K562 (cell line): Measurements from ENCODE around the gene TMEM63A. TPM values are rescaled to one million over a fixed set of nuclear protein-coding genes. Genes with fewer than 3 reads are reported as not detected.

Experiments used
- FOXJ2 ChIP-seq: fragments of 200-800 bp; sonication (Bioruptor generic); IDR thresholded peaks from 2 replicates; pipeline ENCODE4 v1.6.1; 2016; ENCODE audit warnings: missing genetic modification characterization, missing compliant biosample characterization
- FOXO4 ChIP-seq: fragments of 450-650 bp; formaldehyde crosslinking; IDR thresholded peaks from 2 replicates; pipeline ENCODE4 v1.4.0; 2020; ENCODE audit warnings: mild to moderate bottlenecking, moderate library complexity
- GMEB1 ChIP-seq: fragments of 250-450 bp; sonication (Bioruptor Pico); IDR thresholded peaks from 2 replicates; pipeline ENCODE4 v1.4.0; 2020; ENCODE audit warnings: mild to moderate bottlenecking
- HMGXB4 ChIP-seq: sonication (generic); formaldehyde crosslinking; IDR thresholded peaks from 2 replicates; pipeline ENCODE4 v1.8.1; 2023; ENCODE audit warnings: mild to moderate bottlenecking, missing genetic modification reagents
- KAT7 ChIP-seq: sonication (generic); formaldehyde crosslinking; IDR thresholded peaks from 2 replicates; pipeline ENCODE4 v1.8.0; 2022; ENCODE audit warnings: missing genetic modification reagents, mild to moderate bottlenecking, borderline replicate concordance
- MED1 ChIP-seq: sonication (generic); formaldehyde crosslinking; IDR thresholded peaks from 2 replicates; pipeline ENCODE4 v1.8.1; 2023; ENCODE audit warnings: missing genetic modification reagents, borderline replicate concordance
- NFXL1 ChIP-seq: fragments of 450-650 bp; formaldehyde crosslinking; IDR thresholded peaks from 2 replicates; pipeline ENCODE4 v1.4.0; 2021; ENCODE audit warnings: mild to moderate bottlenecking
- RAD21 ChIP-seq, 2 experiments: fragments of 250-450 bp in 1 of 2; fragments of 450-650 bp in 1 of 2; sonication (Bioruptor Pico) in 1 of 2; formaldehyde crosslinking in 1 of 2; IDR thresholded peaks in 1 of 2; conservative IDR thresholded peaks in 1 of 2; 2 replicates each; pipeline versions ENCODE4 v1.4.0 to v1.8.0; 2020 to 2022; ENCODE audit warnings: mild to moderate bottlenecking in 2 of 2, moderate library complexity in 1 of 2
- RBBP5 ChIP-seq: fragments of 200-600 bp; sonication (generic); IDR thresholded peaks from 2 replicates; pipeline ENCODE4 v1.6.1; 2012; ENCODE audit warnings: borderline replicate concordance, mild to moderate bottlenecking, low read length, control low read depth, inconsistent platforms; ENCODE audit not compliant: insufficient read depth, poor library complexity, severe bottlenecking
- SRSF3 ChIP-seq: fragments of 200-400 bp; formaldehyde crosslinking; IDR thresholded peaks from 2 replicates; pipeline ENCODE4 v1.6.1; 2016; ENCODE audit warnings: mild to moderate bottlenecking, low read length, moderate library complexity; ENCODE audit not compliant: insufficient read depth
- TARDBP ChIP-seq: fragments of 450-650 bp; IDR thresholded peaks from 2 replicates; pipeline ENCODE4 v1.6.1; 2016
- THRB ChIP-seq: fragments of 450-650 bp; formaldehyde crosslinking; conservative IDR thresholded peaks from 2 replicates; pipeline ENCODE4 v1.4.0; 2022; ENCODE audit warnings: mild to moderate bottlenecking, missing genetic modification characterization
- ZNF24 ChIP-seq: fragments of 450-650 bp; IDR thresholded peaks from 2 replicates; pipeline ENCODE4 v1.6.1; 2016
- ZNF311 ChIP-seq: fragments of 250-450 bp; sonication (Bioruptor Pico); IDR thresholded peaks from 2 replicates; pipeline ENCODE4 v1.4.0; 2020; ENCODE audit warnings: mild to moderate bottlenecking, moderate library complexity
- ZNF551 ChIP-seq: fragments of 250-450 bp; sonication (Bioruptor Pico); IDR thresholded peaks from 2 replicates; pipeline ENCODE4 v1.5.0; 2021; ENCODE audit warnings: mild to moderate bottlenecking, moderate library complexity
- polyA plus RNA-seq, 8 experiments: library from polyadenylated mRNA; depleted of rRNA in 4 of 8; stranded (reverse) in 5 of 8; unstranded in 3 of 8; fragments of >200 nt; fragmentation: Nextera tagmentation in 2 of 8; fragmentation: Illumina TruSeq in 1 of 8; extraction: Ambion mirVana in 2 of 8; extraction: Trizol in 1 of 8; gene quantifications; 2 replicates each; pipeline versions ENCODE4 v1.2.1 to v1.2.3, GENCODE V29; 2011 to 2014; ENCODE audit warnings: inconsistent platforms in 1 of 8, missing spikeins in 1 of 8
- total RNA-seq, 7 experiments: library from RNA; depleted of rRNA in 6 of 7; stranded (reverse); fragments of >200 nt in 6 of 7; fragmentation: Illumina TruSeq in 2 of 7; extraction: Trizol in 2 of 7; gene quantifications; 2 replicates each; pipeline versions ENCODE4 v1.2.1 to v1.2.3, GENCODE V29; 2011 to 2021; ENCODE audit warnings: low replicate concordance in 1 of 7
- TF ChIP-seq, protein P1 (sequence below): fragments of 450-650 bp; IDR thresholded peaks from 2 replicates; pipeline ENCODE4 v1.6.1; 2016; ENCODE audit warnings: borderline replicate concordance

Gene TMEM63A
- total and polyA plus RNA-seq, 9 of the 15 experiments (the other 6 are each of a cell fraction or from before 2014, with no cell fraction given) = 2.0 to 54.6 (median 17.5) TPM

- 0 out of 2 replicates have a peak, but pooled peaks have one; percentile 38 for TF ChIP-seq ZNF24
- TF ChIP-seq, protein P1, sequence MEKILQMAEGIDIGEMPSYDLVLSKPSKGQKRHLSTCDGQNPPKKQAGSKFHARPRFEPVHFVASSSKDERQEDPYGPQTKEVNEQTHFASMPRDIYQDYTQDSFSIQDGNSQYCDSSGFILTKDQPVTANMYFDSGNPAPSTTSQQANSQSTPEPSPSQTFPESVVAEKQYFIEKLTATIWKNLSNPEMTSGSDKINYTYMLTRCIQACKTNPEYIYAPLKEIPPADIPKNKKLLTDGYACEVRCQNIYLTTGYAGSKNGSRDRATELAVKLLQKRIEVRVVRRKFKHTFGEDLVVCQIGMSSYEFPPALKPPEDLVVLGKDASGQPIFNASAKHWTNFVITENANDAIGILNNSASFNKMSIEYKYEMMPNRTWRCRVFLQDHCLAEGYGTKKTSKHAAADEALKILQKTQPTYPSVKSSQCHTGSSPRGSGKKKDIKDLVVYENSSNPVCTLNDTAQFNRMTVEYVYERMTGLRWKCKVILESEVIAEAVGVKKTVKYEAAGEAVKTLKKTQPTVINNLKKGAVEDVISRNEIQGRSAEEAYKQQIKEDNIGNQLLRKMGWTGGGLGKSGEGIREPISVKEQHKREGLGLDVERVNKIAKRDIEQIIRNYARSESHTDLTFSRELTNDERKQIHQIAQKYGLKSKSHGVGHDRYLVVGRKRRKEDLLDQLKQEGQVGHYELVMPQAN = peak; percentile 94
- peak; percentile 70; the same call in 1 of the 2 replicates for TF ChIP-seq SRSF3
- no peak for TF ChIP-seq FOXO4 (CRISPR knock-in tag)
- no peak for TF ChIP-seq NFXL1 (CRISPR knock-in tag)
- no peak for TF ChIP-seq ZNF311 (CRISPR knock-in tag)
- 0 out of 2 replicates have a peak, but pooled peaks have one; percentile 22 for TF ChIP-seq THRB (CRISPR knock-in tag)
- peak; percentile 71; the same call in 1 of the 2 replicates for TF ChIP-seq HMGXB4
- TF ChIP-seq RAD21 (CRISPR knock-in tag; conservative IDR thresholded peaks at IDR 0.05 in 1 of 2, IDR thresholded peaks at IDR 0.05 in 1 of 2) = peak in 1 of 2 experiments; percentile 16; a peak in 2 of 4 replicates
- peak; percentile 94 for TF ChIP-seq RBBP5
- TF ChIP-seq FOXJ2 (tag) = 0 out of 2 replicates have a peak, but pooled peaks have one; percentile 41
- TF ChIP-seq TARDBP = peak; percentile 63; the same call in 1 of the 2 replicates
- TF ChIP-seq KAT7 (CRISPR knock-in tag) = peak; percentile 96; the same call in 1 of the 2 replicates
- TF ChIP-seq MED1 (CRISPR knock-in tag) = no peak
- TF ChIP-seq GMEB1 (CRISPR knock-in tag) = peak; percentile 68
- no peak for TF ChIP-seq ZNF551 (CRISPR knock-in tag)
Measured at GRCh38 chr1:225923692-225924555, 41.7 kb upstream of the TMEM63A start, which contains the start of gene PYCR2 (continued).
